SK-N-SH treated with all-trans-retinoic acid at 6 μM for 48 hours (cell line): ENCODE measurements around the gene STXBP1.

Experiments
- ATAC-seq: fragments of 200-7000 bp; cut with Tn5 transposase; 3 replicates; pipeline ENCODE4 v1.9.1; 2020; ENCODE audit warnings: mild to moderate bottlenecking, moderate library complexity
- ARNTL ChIP-seq: fragments of 450-650 bp; formaldehyde crosslinking; IDR thresholded peaks from 2 replicates; pipeline ENCODE4 v1.5.0; 2020; ENCODE audit warnings: low read depth, mild to moderate bottlenecking, moderate library complexity, borderline replicate concordance
- BACH2 ChIP-seq: fragments of 250-450 bp; sonication (Bioruptor Pico); IDR thresholded peaks from 2 replicates; pipeline ENCODE4 v1.9.0; 2021; ENCODE audit warnings: mild to moderate bottlenecking, borderline replicate concordance
- CREB5 ChIP-seq: fragments of 250-450 bp; sonication (Bioruptor Pico); IDR thresholded peaks from 2 replicates; pipeline ENCODE4 v1.5.1; 2020; ENCODE audit warnings: low read depth, mild to moderate bottlenecking, moderate library complexity
- CSDC2 ChIP-seq: fragments of 250-450 bp; sonication (Bioruptor Pico); IDR thresholded peaks from 2 replicates; pipeline ENCODE4 v1.5.0; 2020; ENCODE audit warnings: mild to moderate bottlenecking, moderate library complexity
- CSRNP3 ChIP-seq: fragments of 250-450 bp; sonication (Bioruptor Pico); IDR thresholded peaks from 2 replicates; pipeline ENCODE4 v1.5.1; 2021; ENCODE audit warnings: mild to moderate bottlenecking, moderate library complexity
- ESRRG ChIP-seq: fragments of 250-450 bp; sonication (Bioruptor Pico); IDR thresholded peaks from 2 replicates; pipeline ENCODE4 v1.6.1; 2021; ENCODE audit warnings: mild to moderate bottlenecking
- GLIS3 ChIP-seq: fragments of 250-450 bp; sonication (Bioruptor Pico); IDR thresholded peaks from 2 replicates; pipeline ENCODE4 v1.5.0; 2020; ENCODE audit warnings: mild to moderate bottlenecking, moderate library complexity
- PATZ1 ChIP-seq: fragments of 250-450 bp; sonication (Bioruptor Pico); IDR thresholded peaks from 2 replicates; pipeline ENCODE4 v1.8.0; 2020; ENCODE audit warnings: mild to moderate bottlenecking, moderate library complexity, borderline replicate concordance
- POU6F1 ChIP-seq: fragments of 250-450 bp; sonication (Bioruptor Pico); IDR thresholded peaks from 2 replicates; pipeline ENCODE4 v1.8.0; 2021; ENCODE audit warnings: low read depth, mild to moderate bottlenecking, moderate library complexity, borderline replicate concordance
- PPARA ChIP-seq: fragments of 250-450 bp; sonication (Bioruptor Pico); IDR thresholded peaks from 2 replicates; pipeline ENCODE4 v1.5.0; 2020; ENCODE audit warnings: mild to moderate bottlenecking, borderline replicate concordance
- RARB ChIP-seq: fragments of 250-450 bp; sonication (Bioruptor Pico); IDR thresholded peaks from 2 replicates; pipeline ENCODE4 v1.8.0; 2021; ENCODE audit warnings: mild to moderate bottlenecking, moderate library complexity
- TCF4 ChIP-seq: fragments of 250-450 bp; sonication (Bioruptor Pico); IDR thresholded peaks from 2 replicates; pipeline ENCODE4 v1.8.0; 2021; ENCODE audit warnings: mild to moderate bottlenecking, moderate library complexity, borderline replicate concordance
- TOX ChIP-seq: fragments of 250-450 bp; sonication (Bioruptor Pico); IDR thresholded peaks from 2 replicates; pipeline ENCODE4 v1.8.0; 2021; ENCODE audit warnings: mild to moderate bottlenecking, moderate library complexity, borderline replicate concordance
- TSHZ2 ChIP-seq: fragments of 250-450 bp; sonication (Bioruptor Pico); IDR thresholded peaks from 2 replicates; pipeline ENCODE4 v1.5.0; 2020; ENCODE audit warnings: mild to moderate bottlenecking, moderate library complexity
- ZC3H10 ChIP-seq: fragments of 250-450 bp; sonication (Bioruptor Pico); IDR thresholded peaks from 2 replicates; pipeline ENCODE4 v1.5.1; 2021; ENCODE audit warnings: mild to moderate bottlenecking, moderate library complexity
- ZFP3 ChIP-seq: fragments of 250-450 bp; sonication (Bioruptor Pico); IDR thresholded peaks from 2 replicates; pipeline ENCODE4 v1.5.0; 2020; ENCODE audit warnings: mild to moderate bottlenecking, moderate library complexity
- ZFP30 ChIP-seq: fragments of 450-650 bp; formaldehyde crosslinking; IDR thresholded peaks from 2 replicates; pipeline ENCODE4 v1.5.0; 2022; ENCODE audit warnings: mild to moderate bottlenecking, moderate library complexity
- ZNF565 ChIP-seq: fragments of 450-650 bp; formaldehyde crosslinking; conservative IDR thresholded peaks from 2 replicates; pipeline ENCODE4 v1.5.0; 2020; ENCODE audit warnings: low read depth, mild to moderate bottlenecking, moderate library complexity
- ZNF70 ChIP-seq: fragments of 450-650 bp; formaldehyde crosslinking; IDR thresholded peaks from 2 replicates; pipeline ENCODE4 v1.5.0; 2020; ENCODE audit warnings: mild to moderate bottlenecking, moderate library complexity
- ZNF8 ChIP-seq: fragments of 450-650 bp; formaldehyde crosslinking; IDR thresholded peaks from 2 replicates; pipeline ENCODE4 v1.5.0; 2020; ENCODE audit warnings: mild to moderate bottlenecking, moderate library complexity

The STXBP1 gene

GRCh38 chr9:127611899-127612790 lies at the start of gene STXBP1:
Gene STXBP1 (plus strand): TSS chr9:127612277. CDS start chr9:127612404, 127 bp downstream.
- TF ChIP-seq BACH2 (CRISPR knock-in tag) (no peak), ZNF8 (CRISPR knock-in tag) (no peak), CREB5 (CRISPR knock-in tag) (no peak), CSRNP3 (CRISPR knock-in tag) (no peak), ZFP30 (CRISPR knock-in tag) (no peak), TSHZ2 (CRISPR knock-in tag) (no peak), GLIS3 (CRISPR knock-in tag) (no peak), TOX (CRISPR knock-in tag) (no peak), RARB (CRISPR knock-in tag) (no peak), CSDC2 (no peak), ZFP3 (CRISPR knock-in tag) (no peak), ESRRG (CRISPR knock-in tag) (no peak), ZC3H10 (CRISPR knock-in tag) (no peak), TCF4 (CRISPR knock-in tag) (no peak), ZNF565 (CRISPR knock-in tag) (no peak)
- peak; percentile 64 for ATAC-seq

- ATAC-seq = no peak
- no peak for TF ChIP-seq RARB (CRISPR knock-in tag)
- no peak for TF ChIP-seq TCF4 (CRISPR knock-in tag)
- no peak for TF ChIP-seq CSRNP3 (CRISPR knock-in tag)
- no peak for TF ChIP-seq PATZ1 (CRISPR knock-in tag)
- TF ChIP-seq ZFP30 (CRISPR knock-in tag) = no peak
- no peak for TF ChIP-seq TSHZ2 (CRISPR knock-in tag)
- TF ChIP-seq ESRRG (CRISPR knock-in tag) = no peak
- no peak for TF ChIP-seq CREB5 (CRISPR knock-in tag)
- TF ChIP-seq ZFP3 (CRISPR knock-in tag) = no peak
- no peak for TF ChIP-seq ZNF565 (CRISPR knock-in tag)
- TF ChIP-seq POU6F1 (CRISPR knock-in tag) = no peak
- TF ChIP-seq ZNF70 (CRISPR knock-in tag) = no peak
- no peak for TF ChIP-seq BACH2 (CRISPR knock-in tag)
- no peak for TF ChIP-seq ARNTL (CRISPR knock-in tag)
- no peak for TF ChIP-seq PPARA (CRISPR knock-in tag)
- TF ChIP-seq ZC3H10 (CRISPR knock-in tag) = no peak
- no peak for TF ChIP-seq CSDC2
- TF ChIP-seq, all 23 proteins: peak for 0
These were observed 49.7 kb upstream of the STXBP1 start for GRCh38 chr9:127562279-127562796.
